Activated naive CD8-positive, alpha-beta T cell treated with anti-CD3 and anti-CD28 coated beads, Interleukin-2, amount 10 ng/mL, durations not matched to agents 7 days and 5 days (primary cell): ENCODE measurements around the gene IZUMO1R. TPM values are rescaled to one million over a fixed set of nuclear protein-coding genes. Genes with fewer than 3 reads are reported as not detected.
"Not testable (repeated sequence)": the region's sequence is repeated elsewhere in the genome, so short reads cannot be mapped to it uniquely, and the experiment has no call there.

ENCODE experiments used
- ATAC-seq: fragments of 150-1000 bp; cut with Tn5 transposase; one replicate; pipeline ENCODE4 v1.10.0; 2021; ENCODE audit warnings: low read depth, moderate library complexity
- POLR2A ChIA-PET: fragments of 350-600 bp; sonication (Branson Sonifier 250); formaldehyde crosslinking; loops from one replicate; lab custom pipeline; 2021; ENCODE audit warnings: antibody characterized with exemption; lab: Charles Lee
- DNase-seq: peaks from one replicate; pipeline ENCODE4 v3.0.0; 2021
- H3K27ac Mint-ChIP-seq: one replicate; pipeline ENCODE4 v1.8.0; 2022; ENCODE audit warnings: mild to moderate bottlenecking, mixed read lengths
- H3K27me3 Mint-ChIP-seq: one replicate; pipeline ENCODE4 v1.8.0; 2022; ENCODE audit warnings: mild to moderate bottlenecking, moderate library complexity, mixed read lengths
- H3K36me3 Mint-ChIP-seq: one replicate; pipeline ENCODE4 v1.8.0; 2021; ENCODE audit warnings: mild to moderate bottlenecking, mixed read lengths
- H3K4me1 Mint-ChIP-seq: one replicate; pipeline ENCODE4 v1.8.0; 2021; ENCODE audit warnings: mixed read lengths
- H3K4me3 Mint-ChIP-seq: one replicate; pipeline ENCODE4 v1.8.0; 2022; ENCODE audit warnings: mild to moderate bottlenecking, moderate library complexity, mixed read lengths
- H3K9me3 Mint-ChIP-seq: one replicate; pipeline ENCODE4 v1.8.0; 2021; ENCODE audit warnings: mixed read lengths
- total RNA-seq, 2 experiments: library from RNA; stranded (reverse); gene quantifications; one replicate each; pipeline ENCODE4 v1.2.3, GENCODE V29; 2021

The IZUMO1R gene
- total RNA-seq, result not detected

DNA sequence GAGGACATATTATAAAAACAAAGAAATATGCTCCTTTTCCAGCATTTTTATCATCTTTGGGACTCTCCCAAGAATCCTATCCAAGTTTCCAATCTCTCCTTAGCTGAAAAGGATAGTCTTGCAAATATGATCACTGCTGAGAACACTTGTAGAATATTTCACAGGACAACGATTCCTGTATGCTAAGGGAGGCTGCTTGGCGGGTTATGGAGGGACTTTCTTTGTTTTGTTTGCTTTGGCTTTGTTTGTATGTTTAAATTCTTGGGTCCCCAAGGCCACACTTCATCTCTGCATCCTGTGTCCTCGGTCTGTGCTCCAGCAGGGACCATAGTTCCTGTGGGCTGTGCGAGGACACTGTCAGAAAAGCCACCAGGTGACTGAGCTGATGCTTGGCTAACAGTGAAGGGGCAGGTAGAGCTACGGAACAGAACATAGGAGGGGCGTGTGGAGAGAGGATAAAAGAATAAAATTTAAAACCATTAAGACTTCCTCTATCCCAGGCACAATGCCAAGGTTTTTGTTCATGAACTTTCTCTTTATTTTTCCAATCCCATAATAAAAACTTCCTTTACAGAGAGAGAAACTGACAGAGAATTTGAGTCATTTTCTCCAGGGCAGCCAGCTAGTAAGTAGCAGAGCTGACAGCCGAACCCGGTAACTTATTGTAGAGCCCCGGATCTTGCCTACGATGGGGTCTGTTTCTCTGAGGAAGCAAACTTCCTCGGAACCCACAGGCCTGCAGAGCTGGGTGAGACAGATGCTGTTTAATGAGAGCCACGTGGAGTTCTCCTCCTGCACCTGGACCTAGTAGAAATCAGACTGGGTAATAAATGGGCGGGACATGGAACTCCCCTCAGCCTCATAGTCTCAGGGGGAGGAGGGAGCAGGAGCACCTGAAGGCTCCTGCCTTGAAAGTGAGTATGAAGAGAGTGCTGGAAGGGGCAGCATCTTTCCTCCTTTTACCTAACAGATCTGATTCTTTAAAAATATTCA lies at the start of gene IZUMO1R:
IZUMO1R (plus strand) TSS at position 615 of the 993 bp plus-strand sequence. CDS start 1,057 bp downstream, outside the sequence.
- H3K4me1 Mint-ChIP-seq, result no peaks in the 10 kb centered on the region
- no peak within 1 kb of the TSS for H3K4me3 Mint-ChIP-seq
- H3K27ac Mint-ChIP-seq, result no peak within 1 kb of the TSS
- no peak for DNase-seq
- POLR2A ChIA-PET, result no interaction called here
- no peaks in the 10 kb centered on the region for H3K9me3 Mint-ChIP-seq
- H3K27me3 Mint-ChIP-seq, result peaks cover 13% of the 10 kb centered on the region
- no peak for ATAC-seq
- no peaks in the 10 kb centered on the region for H3K36me3 Mint-ChIP-seq

DNA sequence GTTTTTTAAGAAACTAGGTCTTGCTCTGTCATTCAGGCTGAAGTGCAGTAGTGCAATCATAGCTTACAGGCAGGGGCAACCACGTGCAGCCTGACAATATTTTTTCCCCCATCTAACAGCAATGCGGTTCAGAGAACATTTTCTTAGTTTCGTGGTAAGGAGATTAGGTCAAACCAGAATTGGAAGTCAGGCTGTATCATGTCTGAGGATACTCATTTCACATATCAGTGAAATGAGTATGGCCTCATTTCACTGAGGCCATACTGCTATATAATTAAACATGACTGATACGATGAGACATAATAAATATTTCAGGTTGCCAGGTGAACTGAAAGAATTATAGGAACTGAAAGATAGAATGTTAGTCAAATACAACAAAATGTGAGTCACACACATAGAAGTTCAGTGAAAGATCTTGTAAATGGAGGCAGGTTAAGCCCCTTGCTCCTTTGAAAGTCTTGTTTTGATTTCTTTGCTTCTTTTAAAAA lies 32.5 kb upstream of the IZUMO1R start:
- no peak for ATAC-seq
- H3K9me3 Mint-ChIP-seq, result peaks cover 3% of the 10 kb centered on the region
- no peaks in the 10 kb centered on the region for H3K27me3 Mint-ChIP-seq
- H3K27ac Mint-ChIP-seq, result no peak overlapping the region
- no peak for DNase-seq
- POLR2A ChIA-PET, result no interaction called here
- no peaks in the 10 kb centered on the region for H3K36me3 Mint-ChIP-seq
- no peak overlapping the region for H3K4me3 Mint-ChIP-seq
- H3K4me1 Mint-ChIP-seq, result no peaks in the 10 kb centered on the region

DNA sequence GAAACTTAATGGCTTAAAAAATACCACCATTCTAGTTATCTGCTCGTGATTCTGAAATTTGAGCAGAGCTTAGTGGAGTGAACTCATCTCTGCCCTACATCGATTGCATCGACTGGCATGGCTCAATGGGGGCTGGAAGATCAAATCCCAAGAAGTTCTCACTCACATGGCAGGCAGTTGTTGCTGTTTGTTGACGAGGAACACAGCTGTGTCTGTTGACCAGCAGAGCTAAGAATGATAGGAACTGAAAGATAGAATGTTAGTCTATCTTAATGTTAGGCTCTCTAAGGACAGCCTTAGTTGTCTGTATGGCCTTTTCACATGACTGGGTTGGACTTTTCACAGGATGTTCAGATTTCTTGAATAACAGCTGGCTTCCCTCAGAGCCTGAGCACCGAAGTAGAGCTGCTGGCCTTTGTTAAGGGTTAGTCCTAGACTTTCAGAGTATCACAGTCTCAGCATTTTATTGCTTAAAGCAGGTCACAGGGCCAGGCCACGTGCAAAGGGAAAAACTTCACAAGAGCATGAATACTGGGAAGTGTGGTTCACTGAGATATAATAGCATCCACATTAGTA lies 31.6 kb upstream of the IZUMO1R start:
- no peak for ATAC-seq
- H3K36me3 Mint-ChIP-seq, result no peaks in the 10 kb centered on the region
- H3K9me3 Mint-ChIP-seq, result peaks cover 3% of the 10 kb centered on the region
- H3K27me3 Mint-ChIP-seq, result no peaks in the 10 kb centered on the region
- no peaks in the 10 kb centered on the region for H3K4me1 Mint-ChIP-seq
- no peak overlapping the region for H3K27ac Mint-ChIP-seq
- POLR2A ChIA-PET, result no interaction called here
- H3K4me3 Mint-ChIP-seq, result no peak overlapping the region
- DNase-seq, result no peak

DNA sequence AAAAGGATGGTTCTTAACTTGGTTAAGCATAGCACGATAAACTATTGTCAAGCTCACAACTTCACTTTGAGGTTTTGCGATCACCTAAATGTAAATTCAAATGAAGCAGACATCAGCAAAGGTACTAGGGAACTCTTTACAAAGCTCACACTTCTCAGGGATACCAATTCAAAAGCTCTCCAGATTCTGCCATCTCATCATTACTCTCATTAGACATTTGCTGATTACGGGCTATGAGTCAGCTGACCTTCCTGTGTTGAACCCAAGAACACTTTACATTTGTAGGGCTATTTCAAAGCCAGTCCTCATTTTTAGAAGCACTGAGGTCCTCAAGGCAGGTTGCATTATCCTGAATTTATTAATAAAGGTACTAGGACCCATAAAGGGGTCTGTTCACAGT lies 28.4 kb upstream of the IZUMO1R start:
- Mint-ChIP-seq H3K36me3 (no peaks in the 10 kb centered on the region), H3K4me1 (no peaks in the 10 kb centered on the region), H3K4me3 (no peak overlapping the region), H3K27me3 (no peaks in the 10 kb centered on the region), H3K9me3 (no peaks in the 10 kb centered on the region), H3K27ac (no peak overlapping the region)
- DNase-seq, result no peak
- no peak for ATAC-seq
- POLR2A ChIA-PET, result no interaction called here

DNA sequence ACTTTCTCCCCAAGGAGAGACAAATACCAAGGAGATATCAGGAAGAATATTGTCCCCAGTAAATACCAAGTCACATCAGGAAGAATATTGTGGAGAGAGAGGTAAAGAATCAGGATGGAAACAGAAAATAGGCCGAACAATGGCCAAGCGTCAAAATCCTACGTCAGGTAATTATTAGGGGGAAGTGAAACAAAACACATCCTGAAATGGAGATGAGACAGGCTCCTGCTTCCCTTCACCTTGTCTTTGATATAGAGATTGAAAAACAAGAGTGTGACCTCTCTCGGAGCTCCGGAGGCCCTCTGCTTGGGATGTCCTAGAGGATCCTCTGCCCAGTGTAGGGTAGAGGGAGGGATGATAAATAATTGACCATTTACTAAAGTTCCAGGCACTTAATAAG lies 27.4 kb upstream of the IZUMO1R start:
- no peak overlapping the region for H3K27ac Mint-ChIP-seq

DNA sequence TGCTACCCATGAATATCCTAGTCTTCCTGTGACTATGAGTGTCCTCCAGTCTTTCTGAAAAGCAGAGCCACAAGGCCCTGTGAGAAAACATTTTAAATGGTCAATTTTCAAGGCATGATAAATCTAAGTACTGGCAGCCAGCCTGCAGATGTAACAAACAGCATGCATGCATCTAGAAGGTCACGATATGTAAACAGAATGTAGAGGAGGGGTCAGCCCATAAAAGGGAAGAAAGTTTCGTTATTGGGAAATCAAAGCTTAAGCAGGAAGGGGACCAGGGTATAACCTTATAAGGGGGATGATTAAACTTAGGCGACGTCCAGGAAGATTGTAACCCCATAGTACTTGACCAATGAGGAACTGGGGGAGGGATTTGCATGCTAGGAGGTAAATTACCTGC lies 26.2 kb upstream of the IZUMO1R start:
- H3K9me3 Mint-ChIP-seq, H3K4me1 Mint-ChIP-seq, H3K4me3 Mint-ChIP-seq, H3K36me3 Mint-ChIP-seq, ATAC-seq, H3K27me3 Mint-ChIP-seq, H3K27ac Mint-ChIP-seq, POLR2A ChIA-PET, DNase-seq: not testable (repeated sequence)

More for the DNA sequence above, 27.4 kb upstream of the IZUMO1R start:
- Mint-ChIP-seq H3K36me3 (no peaks in the 10 kb centered on the region), H3K4me3 (no peak overlapping the region), H3K27me3 (no peaks in the 10 kb centered on the region), H3K4me1 (no peaks in the 10 kb centered on the region), H3K9me3 (no peaks in the 10 kb centered on the region)
- ATAC-seq, result no peak
- POLR2A ChIA-PET, result no interaction called here
- DNase-seq, result no peak

DNA sequence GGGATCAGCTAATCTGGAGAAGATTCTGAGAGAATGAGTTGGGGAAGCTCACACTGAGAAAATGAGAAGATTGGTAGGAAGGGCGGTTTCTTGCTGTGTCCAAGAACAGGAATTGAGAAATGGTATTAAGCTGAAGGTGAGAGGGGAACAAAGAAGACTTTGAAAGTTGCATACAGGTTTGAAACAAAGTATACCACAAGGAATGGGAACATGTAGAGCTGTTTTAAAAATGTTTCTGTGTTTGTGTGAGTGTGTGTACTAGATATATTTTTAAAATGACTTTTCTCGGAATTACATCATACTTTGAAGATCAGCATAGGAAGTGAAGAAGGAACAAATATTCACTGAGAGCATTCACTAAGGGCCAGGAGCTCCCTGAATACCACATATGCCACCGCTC lies 24.4 kb upstream of the IZUMO1R start:
- Mint-ChIP-seq H3K4me1 (no peaks in the 10 kb centered on the region), H3K27me3 (no peaks in the 10 kb centered on the region), H3K4me3 (no peak overlapping the region), H3K9me3 (no peaks in the 10 kb centered on the region), H3K27ac (no peak overlapping the region), H3K36me3 (no peaks in the 10 kb centered on the region)
- POLR2A ChIA-PET, result no interaction called here
- DNase-seq (no peak), ATAC-seq (no peak)

DNA sequence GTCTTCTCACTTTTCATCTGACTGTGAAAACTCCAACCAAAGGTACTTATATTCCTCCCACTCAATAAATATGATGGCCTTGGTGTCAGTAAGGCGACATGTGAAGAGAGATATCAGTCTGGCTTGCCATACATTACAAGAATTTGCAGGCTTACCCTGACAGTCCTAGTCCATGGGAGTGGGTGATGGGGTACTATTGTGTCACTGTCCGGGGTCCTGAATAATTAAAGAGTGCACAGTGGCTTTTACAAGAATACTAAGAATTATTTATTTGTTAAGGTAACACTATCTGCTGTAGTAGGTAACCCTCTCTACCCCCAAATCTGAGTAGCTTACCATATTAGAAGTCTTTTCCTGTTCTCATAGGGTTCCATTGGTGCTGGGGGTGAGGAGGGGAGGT lies 23.1 kb upstream of the IZUMO1R start:
- POLR2A ChIA-PET, result no interaction called here
- H3K36me3 Mint-ChIP-seq, result no peaks in the 10 kb centered on the region
- no peaks in the 10 kb centered on the region for H3K4me1 Mint-ChIP-seq
- H3K9me3 Mint-ChIP-seq, result no peaks in the 10 kb centered on the region
- no peak overlapping the region for H3K27ac Mint-ChIP-seq
- H3K4me3 Mint-ChIP-seq, result no peak overlapping the region
- DNase-seq, result no peak
- H3K27me3 Mint-ChIP-seq, result no peaks in the 10 kb centered on the region
- no peak for ATAC-seq

DNA sequence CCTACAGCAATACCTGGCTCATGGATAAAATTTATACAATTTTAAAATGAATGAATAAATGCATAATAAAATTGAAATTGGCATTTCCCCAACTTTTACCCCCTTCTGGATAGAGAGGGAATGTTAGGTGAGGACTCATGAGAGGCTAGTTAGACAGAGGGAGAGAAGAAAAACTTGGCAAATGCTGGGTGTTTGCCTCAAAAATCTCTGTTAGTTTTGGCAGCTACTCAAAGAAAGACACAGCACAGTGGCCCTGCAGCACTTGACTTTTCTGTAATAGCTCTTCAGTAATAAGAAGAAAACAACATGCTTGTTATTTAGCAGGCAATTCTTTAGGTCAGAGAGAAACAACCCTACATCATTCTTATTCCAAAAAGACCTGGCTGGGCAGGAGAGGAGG lies 20.7 kb upstream of the IZUMO1R start:
- H3K4me1 Mint-ChIP-seq, result no peaks in the 10 kb centered on the region
- no peak overlapping the region for H3K4me3 Mint-ChIP-seq
- POLR2A ChIA-PET, result no interaction called here
- H3K27ac Mint-ChIP-seq, result no peak overlapping the region
- no peak for ATAC-seq
- no peaks in the 10 kb centered on the region for H3K27me3 Mint-ChIP-seq
- H3K9me3 Mint-ChIP-seq, result no peaks in the 10 kb centered on the region
- H3K36me3 Mint-ChIP-seq, result no peaks in the 10 kb centered on the region
- no peak for DNase-seq

DNA sequence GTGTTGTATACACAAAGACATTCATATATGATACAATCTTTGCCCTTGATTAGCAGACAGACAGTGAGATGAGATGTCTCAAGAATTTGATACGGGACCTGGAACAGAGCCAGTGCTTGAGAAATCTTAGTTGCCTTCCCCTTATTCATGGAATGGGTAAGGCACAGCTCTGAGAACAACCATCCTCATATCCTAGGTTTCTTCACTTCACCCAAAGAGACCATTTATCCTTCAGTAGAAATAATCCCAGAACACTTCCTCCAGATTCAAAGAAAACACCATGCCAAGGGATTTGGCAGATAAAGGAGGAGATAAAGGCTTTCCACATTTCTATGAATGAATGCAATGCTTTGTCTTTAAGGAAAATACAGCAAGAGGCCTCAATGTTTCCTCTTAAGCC lies 8.8 kb upstream of the IZUMO1R start:
- Mint-ChIP-seq H3K27ac (no peak overlapping the region), H3K9me3 (peaks cover 4% of the 10 kb centered on the region), H3K27me3 (peaks cover 4% of the 10 kb centered on the region), H3K4me1 (no peaks in the 10 kb centered on the region), H3K36me3 (no peaks in the 10 kb centered on the region), H3K4me3 (no peak overlapping the region)
- POLR2A ChIA-PET, result no interaction called here
- ATAC-seq, result no peak
- DNase-seq, result no peak

DNA sequence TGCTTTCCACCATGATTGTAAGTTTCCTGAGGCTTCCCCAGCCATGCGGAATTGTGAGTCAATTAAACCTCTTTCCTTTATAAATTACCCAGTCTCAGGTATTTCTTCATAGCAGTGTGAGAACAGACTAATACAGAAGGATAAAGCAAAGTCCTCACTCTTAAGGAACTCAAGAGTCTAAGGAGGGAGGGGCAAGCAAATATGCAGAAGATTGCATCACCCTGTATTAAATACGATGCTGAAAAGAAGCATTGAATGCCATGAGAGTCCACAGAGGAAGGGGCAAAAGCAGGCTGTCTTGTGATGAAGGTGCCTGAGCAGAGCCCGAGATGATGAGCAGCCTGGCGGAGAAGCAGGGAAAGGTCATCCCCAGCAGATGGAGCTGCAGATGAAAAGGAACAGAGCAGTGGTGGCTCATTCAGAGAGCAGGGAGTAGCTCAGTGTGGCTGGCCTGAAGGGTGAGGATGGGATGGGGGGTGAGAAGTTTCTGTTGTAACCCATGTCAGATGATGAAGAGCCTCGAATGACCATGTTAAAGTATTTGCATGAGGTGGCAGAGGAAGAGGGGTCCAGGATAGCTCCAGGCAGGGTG lies 6.3 kb upstream of the IZUMO1R start:
- no peak overlapping the region for H3K27ac Mint-ChIP-seq
- H3K27me3 Mint-ChIP-seq, result peaks cover 12% of the 10 kb centered on the region
- no peaks in the 10 kb centered on the region for H3K36me3 Mint-ChIP-seq
- H3K9me3 Mint-ChIP-seq, result no peaks in the 10 kb centered on the region
- POLR2A ChIA-PET, result no interaction called here
- DNase-seq, result no peak
- no peaks in the 10 kb centered on the region for H3K4me1 Mint-ChIP-seq
- H3K4me3 Mint-ChIP-seq, result no peak overlapping the region
- no peak for ATAC-seq

DNA sequence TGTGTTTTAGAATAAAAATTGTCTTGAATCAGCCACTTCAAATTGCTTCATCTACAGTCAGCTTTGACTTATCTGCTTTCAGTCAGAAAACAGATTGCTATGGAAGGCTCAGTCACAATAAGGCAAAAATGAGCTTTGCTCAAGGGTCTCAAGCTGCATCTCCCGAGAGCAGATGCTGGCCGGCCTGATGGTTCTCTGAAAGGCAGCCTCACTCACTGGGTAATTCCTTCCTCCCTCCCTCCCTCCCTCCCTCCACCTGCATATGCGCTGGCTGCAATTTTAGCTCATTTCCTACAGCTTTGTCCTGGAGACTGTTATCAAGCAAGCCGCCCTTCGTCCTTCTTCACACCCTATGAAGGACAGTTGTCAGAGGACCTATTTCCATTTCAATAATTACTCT lies 1.6 kb upstream of the IZUMO1R start:
- no peak overlapping the region for H3K27ac Mint-ChIP-seq
- no peaks in the 10 kb centered on the region for H3K9me3 Mint-ChIP-seq
- no peak for DNase-seq
- H3K4me3 Mint-ChIP-seq, result no peak overlapping the region
- POLR2A ChIA-PET, result no interaction called here
- no peaks in the 10 kb centered on the region for H3K36me3 Mint-ChIP-seq
- ATAC-seq, result no peak
- peaks cover 11% of the 10 kb centered on the region for H3K27me3 Mint-ChIP-seq
- H3K4me1 Mint-ChIP-seq, result no peaks in the 10 kb centered on the region

DNA sequence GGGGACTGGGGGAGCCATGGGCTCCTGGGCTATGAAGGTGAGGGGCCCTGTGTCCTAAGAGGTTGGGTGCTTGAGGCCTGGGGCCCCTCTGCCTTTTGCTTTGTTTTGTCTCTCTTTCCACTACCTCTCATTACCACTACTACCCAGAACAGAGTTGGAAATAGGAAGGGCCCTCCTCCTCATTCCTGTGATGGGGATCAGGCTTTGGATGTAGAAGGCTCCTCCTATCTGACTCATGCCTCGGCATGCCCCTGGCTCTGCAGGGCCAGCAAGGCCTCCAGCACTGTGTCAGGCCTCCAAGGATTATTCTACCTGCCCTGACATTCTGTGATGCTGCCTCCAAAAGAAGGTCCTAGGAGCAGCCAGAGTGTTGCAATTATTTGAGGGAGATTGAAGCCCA lies 766 bp downstream of the IZUMO1R start:
- ATAC-seq, result no peak
- no peaks in the 10 kb centered on the region for H3K36me3 Mint-ChIP-seq
- no peaks in the 10 kb centered on the region for H3K4me1 Mint-ChIP-seq
- no peak overlapping the region for H3K27ac Mint-ChIP-seq
- H3K4me3 Mint-ChIP-seq, result no peak overlapping the region
- no peak for DNase-seq
- POLR2A ChIA-PET, result no interaction called here
- no peaks in the 10 kb centered on the region for H3K9me3 Mint-ChIP-seq
- H3K27me3 Mint-ChIP-seq, result peaks cover 12% of the 10 kb centered on the region
